Kidney capillary endothelial cell (primary cell): ENCODE measurements around the gene SNX2.
"Not testable (repeated sequence)": the region's sequence is repeated elsewhere in the genome, so short reads cannot be mapped to it uniquely, and the experiment has no call there.

ENCODE experiments used
- DNase-seq: peaks from one replicate; pipeline ENCODE4 v3.0.0-alpha.2; 2018; ENCODE audit warnings: low spot score

SNX2 gene

DNA sequence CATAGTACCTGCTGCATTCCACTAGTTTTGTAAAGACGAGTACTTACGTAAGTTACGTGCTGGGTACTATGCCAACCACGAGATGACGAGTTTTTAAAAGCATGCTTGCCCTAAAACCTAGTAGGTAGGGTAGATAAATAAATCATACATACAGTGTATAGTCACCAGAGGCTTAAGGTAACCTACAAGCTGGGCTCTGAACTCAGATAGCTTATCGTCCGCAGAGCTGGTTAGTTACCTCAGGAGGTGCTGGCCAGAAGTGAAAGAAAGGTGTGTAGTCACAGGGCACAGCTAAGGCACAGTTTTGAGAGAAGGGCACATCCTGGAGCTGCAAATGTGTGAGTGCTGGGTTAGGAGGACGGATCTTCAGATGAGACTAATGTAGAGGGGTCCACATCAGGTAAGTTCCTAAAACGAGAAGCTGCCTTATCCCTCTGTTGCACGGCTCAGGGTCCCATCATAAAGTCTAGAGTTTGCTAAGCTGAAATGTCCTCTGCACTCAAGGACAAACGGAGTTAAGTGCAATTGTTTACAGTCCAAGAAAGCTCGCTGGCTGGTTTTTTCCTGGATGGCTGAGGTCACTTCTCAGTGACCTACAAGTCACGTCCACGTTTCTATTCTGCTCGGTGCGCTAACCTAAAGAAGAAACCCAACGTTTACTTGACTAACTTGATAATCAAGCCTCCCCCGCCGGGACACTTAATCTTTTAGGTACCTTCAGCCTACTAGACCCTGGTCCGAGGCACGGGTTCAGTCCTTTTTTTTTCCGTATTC is 69.4 kb downstream of the SNX2 start:
- DNase-seq, result peak; percentile 8

DNA sequence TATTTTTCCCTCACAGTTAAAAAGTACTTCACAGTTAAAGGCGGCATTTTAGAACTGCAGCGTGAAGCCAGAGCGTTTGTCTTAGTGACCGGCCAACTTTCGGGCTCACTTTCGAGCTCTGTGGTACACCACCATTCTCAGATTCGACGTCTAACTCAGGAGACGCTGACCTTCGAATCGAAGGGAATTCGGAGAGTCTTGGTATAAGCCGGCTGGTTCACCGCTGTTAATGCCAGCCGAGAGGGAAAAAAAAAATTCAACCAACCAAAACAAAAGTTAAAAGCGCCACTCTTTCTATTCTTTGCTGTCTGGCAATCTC is 70.0 kb downstream of the SNX2 start:
- no peak for DNase-seq

DNA sequence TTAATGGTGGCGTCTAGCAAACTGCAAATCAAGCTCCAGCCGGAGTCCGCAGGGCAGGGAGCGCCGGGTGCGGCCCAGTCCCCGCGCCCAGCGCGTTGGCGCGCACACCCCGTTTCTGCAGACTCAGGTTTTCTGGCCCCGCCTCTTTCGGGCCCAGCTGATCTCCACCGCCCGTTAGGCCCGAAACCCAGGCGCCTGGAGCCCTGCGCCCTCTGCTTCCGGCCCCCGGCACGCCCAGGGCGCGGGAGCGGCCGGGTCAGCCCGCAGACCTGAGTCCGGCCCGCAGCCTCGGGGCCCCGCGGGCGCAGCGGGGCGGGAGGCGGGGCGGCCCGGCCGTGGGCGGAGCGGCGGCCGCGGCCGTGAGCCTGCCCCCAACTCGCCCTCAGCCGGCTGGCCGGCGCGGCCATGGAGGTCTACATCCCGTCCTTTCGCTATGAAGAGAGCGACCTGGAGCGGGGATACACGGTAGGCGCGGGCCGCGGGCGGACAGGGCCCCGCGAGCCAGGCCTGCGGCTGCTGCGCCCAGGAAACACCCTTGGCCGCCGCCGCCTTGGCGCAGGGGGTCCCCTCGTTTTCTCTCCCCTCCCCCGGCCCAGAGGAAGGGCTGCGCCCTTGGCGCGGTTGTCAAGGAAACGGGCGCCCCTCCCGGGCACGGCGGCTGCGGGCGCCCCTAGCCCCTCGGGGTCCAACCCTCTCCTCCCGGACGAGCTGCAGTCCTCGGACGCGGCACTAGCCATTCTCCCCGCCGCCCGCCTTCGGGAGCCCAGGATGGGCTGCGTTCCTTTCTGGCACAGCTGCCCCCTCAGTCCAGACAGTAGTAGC is 70.6 kb downstream of the SNX2 start, which contains the start of gene SNX24:
Gene SNX24 (plus strand): TSS at position 385 of the 822 bp plus-strand sequence. CDS start 21 bp downstream, at position 406.
- DNase-seq, result peak; percentile 51

DNA sequence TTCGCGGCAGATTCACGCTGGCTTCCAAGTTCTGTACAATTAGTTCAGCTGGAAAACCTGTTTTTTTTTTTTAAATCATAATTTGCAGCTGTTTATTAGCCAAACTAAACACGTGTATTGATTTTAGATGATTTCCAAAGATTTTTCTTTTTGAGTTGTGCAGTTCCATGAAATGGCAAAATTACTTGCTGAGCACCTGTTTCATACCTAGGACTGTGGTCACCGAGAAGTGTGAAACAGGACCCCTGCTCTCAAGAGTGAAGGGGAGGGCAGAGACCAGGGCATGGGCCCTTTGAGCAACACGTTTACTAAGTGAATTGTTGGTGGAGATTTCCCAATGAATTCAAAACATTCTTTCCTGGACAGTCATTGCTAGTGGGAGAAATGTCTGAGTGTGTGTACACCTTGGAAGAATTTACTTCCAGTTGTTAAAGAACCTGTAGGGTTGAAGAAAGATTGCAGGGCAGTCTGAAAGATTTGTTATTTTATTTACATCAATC is 71.2 kb downstream of the SNX2 start:
- DNase-seq, result no peak

DNA sequence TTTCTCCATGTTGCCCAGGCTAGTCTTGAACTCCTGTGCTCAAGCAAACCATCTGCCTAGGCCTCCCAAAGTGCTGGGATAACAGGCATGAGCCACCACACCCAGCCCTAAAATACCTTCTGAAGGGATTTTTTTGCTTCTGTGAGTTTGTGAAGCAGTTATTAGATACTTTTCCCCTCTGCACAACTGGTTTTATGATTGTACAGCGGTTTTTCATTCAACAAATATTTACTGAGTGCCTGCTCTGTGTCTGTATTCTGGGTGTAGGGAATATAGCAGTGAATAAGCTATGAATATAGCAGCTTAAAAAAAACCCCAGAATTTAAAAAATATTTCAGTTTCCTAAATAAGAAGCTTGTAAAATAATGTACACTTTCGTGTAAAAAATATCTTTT is 72.8 kb downstream of the SNX2 start:
- no peak for DNase-seq

DNA sequence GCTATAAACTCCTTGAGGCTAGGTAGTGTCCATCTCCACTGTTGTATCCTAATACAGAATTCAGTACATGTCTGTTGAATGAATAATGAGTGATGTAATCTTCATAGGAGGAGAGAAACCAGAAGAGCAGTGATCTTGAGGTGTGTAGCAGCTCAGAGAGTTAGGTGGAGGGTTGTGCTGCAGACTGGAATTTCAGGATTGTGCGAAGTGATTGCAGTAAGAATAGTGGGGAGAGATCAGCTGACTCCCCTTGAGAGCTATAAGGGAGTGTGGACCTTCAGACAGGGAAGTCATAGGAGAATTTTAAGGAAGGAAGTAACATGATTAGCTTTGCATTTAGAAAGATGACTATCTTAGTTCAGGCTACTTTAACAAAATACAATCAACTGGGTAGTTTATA is 74.9 kb downstream of the SNX2 start:
- DNase-seq, result no peak

DNA sequence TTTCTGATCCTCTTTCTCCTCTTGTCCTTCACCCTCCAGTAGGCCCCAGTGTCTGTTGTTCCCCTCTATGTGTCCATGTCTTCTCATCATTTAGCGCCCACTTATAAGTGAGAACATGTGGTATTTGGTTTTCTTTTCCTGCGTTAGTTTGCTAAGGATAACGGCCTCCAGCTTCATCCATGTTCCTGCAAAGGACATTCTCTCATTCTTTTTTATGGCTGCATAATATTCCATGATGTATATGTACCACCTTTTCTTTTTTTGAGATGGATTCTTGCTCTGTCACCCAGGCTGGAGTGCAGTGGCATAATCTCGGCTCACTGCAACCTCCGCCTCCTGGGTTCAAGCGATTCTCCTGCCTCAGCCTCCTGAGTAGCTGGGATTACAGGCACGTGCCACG is 82.7 kb downstream of the SNX2 start:
- DNase-seq, result not testable (repeated sequence)

DNA sequence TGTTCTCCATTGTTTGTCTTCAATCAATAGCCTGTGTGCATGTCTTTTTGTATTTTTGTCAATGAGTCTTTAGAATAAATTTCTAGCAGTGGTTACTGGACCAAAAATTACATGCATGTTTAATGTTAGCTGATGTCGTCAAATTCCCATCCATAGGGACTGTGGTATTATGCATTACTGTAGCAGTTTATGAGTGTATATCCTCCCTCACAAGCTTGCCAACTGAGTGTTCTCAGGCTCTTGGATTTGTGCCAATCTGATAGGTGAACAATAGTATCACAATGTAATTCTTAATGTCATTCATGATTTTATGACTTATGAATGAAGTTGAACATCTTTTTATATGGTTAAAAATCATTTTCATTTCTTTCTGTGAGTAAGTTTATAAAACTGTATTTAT is 83.6 kb downstream of the SNX2 start:
- DNase-seq, result peak; percentile 70

DNA sequence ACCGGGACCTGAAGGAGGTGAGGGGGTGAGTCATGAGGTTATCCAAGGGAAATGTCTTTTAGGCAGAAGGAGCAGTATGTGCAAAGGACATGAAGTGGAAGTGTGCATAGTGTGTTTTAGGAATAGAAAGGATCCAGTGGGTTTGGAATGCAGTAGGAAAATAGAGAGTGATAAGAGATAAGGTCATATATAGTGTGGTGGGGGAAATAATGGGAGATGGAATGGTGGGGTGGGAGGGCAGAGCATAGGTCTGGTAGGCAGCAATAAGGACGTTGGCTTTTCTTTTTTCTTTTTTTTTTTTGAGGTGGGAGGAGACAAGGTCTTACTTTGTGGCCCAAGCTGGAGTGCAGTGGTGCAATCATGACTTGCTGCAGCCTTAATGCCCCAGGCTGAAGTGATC is 88.4 kb downstream of the SNX2 start:
- DNase-seq, result no peak

DNA sequence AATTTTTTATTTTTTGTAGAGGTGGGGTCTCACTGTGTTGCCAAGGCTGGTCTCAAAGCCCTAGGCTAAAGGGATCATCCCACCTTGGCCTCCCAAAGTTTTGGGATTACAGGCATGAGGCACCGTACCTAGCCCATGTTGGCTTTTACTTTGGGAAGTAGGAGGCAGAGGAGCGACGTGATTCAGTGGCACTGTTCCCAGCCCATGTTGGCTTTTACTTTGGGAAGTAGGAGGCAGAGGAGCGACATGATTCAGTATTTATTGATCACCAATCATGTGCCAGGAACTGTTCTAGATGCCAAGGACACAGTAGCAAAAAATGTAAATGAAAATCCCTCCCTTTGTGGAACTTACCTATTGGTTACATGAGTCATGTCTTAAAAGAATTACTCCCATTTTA is 88.8 kb downstream of the SNX2 start:
- DNase-seq, result no peak

DNA sequence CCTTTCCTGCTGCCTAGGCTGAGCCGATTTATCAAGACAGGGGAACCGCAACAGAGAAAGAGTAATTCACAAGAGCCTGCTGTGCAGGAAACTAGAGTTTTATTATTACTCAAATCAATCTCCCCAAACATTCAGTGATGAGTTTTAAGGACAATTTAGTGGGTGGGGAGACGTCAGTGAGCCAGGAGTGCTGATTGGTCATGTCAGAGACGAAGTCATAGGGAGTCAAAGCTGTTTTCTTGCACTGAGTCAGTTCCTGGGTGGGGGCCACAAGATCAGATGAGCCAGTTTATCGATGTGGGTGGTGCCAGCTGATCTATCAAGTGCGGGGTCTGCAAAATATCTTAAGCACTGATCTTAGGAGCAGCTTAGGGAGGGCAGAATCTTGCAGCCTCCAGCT is 89.5 kb downstream of the SNX2 start:
- DNase-seq, result no peak

DNA sequence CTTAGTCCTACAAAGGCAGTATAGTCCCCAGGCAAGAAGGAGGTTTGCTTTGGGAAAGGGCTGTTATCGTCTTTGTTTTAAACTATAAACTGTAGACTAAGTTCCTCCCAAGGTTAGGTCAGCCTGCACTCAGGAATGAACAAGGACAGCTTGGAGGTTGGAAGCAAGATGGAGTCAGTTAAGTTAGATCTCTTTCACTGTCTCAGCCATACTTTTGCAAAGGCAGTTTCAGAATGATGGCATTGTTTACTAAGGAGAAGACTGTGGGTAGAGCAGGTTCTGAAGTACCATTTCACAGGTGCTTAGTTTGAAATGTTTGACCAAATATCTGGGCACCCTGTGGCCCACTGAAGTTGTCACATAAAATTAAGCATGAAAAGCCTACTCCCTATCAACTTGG is 90.0 kb downstream of the SNX2 start:
- DNase-seq, result no peak

DNA sequence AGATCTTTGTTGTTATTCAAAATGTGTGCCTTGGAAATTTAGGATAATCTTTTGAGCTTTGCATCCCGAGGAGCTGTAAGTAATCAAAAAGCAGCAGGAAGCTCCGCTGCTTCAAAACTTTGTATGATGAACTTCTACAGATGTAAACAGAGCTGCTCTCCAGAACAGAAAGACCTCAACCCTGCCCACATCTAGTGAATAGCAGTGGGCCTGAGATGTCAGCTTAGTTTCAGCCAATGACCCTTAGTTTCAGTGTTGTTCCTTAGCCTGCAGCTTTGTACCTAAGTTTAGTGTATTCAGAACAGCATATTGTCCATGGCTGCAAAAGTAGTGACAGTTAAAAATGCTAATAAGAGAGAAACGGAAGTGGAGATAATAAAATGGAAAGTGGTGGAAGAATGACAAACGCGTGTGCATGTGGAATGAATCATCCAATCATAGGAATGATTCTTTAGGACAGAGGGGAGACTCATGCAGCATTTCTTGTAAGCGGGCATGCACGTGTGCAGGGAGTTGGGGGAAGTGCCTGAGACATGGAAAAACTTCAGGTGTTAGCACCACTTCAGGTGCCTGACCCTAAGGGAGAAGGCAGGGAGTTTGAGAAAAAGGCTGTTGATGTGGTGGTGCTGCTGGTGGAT is 95.5 kb downstream of the SNX2 start:
- DNase-seq, result no peak

DNA sequence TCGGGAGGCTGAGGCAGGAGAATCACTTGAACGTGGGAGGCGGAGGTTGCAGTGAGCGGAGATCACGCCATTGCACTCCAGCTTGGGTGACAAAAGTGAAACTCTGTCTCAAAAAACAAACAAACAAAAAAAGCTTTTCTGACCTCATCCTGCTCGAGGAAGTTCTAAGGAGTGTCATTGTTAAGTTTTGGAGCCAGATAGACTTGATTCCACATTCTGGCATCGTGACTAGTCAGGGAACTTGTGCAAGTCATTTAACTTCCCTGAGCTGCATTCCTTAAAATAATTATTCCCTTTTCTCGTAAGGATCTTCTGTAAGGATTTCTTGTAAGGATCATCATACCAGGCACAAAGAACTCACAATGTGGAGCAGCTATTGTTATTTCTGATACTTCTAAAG is 96.8 kb downstream of the SNX2 start:
- DNase-seq, result peak; percentile 16

DNA sequence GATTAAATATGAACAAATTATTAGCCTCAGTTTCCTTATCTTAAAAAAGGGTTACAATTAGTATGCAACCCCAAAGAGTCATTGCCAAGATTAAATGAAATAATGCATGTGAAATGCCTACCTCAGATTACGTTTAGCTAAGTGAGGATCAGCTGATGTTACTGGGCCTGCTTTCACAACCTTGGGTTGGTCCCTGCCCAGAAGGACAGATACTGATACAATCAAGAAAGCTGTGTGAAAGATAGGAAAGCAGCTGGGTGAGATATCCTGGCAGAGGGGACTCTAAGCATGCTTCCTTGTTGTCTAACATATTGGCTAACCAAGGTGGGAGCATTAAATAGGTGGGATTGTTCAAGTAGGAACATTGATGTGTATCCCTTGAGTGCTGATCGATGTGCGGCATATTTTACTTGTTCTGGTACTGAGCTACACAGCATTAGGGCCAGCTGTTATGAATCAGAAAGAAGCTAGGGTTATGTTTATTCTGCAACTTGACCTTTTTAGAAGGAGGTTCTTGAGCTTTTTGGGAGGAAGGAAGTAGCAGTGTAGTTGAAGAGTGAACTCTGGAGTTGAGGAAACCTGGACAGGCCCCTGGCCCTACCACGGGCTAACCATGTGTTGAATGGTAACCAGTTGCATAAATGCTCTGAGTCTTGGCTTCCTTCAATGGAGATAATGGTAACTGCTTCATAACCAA is 99.4 kb downstream of the SNX2 start:
- no peak for DNase-seq

DNA sequence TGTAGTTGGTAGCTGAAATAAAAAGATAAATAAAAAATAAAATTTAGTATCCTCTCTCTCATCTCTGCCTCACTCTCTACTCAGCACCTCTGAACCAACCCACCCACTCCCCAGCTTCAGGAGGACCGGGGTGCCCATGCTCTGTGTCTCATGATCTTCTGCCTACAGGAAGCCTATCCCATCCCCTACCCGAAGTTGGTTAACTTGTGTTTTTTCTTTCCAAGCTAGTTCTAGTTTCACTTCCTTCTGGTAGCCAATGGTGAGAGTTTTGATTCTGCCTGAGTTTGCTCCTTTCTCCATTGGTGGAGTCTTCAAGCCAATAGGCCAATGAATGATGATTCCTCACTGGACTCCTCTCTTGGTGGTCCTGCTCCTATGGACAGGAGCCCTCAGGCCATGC is 102.6 kb downstream of the SNX2 start:
- DNase-seq, result no peak

DNA sequence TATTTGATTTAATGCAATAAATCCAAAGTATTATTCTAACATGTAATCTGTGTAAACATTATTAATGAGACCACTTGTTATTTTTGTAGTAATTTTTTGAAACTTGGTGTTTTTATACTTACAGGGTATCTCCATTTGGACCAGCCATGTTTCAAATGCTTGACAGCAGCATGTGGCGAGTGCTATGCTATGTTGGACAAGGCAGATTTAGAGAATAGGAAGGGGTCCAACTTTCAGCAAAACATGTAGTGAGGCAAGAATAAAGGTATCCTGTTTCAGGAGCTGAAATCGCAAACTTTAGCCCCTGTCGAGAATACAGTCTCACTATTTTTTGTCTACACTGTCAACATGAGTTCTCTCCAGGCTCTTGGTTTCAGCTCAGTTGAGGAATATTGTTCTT is 104.2 kb downstream of the SNX2 start:
- no peak for DNase-seq
